Measurements from ENCODE around the gene IRAK4. TPM values are rescaled to one million over a fixed set of nuclear protein-coding genes. Genes with fewer than 3 reads are reported as not detected.

Gene IRAK4
- total RNA-seq, 3 donors from 2014 or later = 37.4 to 46.4 (median 38.7) TPM

DNA sequence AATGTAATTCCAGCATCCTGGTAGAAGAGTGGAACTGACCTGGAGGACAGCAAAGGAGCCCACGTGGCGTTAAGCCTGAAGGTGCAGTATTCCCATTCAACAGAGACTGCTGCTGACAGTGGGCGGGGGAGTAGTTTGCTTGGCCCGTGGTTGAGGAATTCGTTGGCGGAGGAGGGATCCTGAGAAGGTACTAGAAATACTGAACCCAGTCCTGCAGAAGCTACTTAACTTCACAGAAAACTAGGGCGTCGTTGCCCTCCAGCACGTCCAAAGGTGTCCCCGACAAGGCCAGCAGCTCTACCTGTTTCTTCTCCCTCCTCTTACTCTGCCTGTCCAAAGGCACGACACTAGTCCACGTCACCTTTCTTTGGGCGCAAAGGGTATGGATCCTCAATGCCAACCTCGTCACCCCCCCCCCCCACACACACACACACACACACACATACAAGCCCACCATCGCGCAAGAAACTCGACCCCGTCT lies 464 bp upstream of the IRAK4 start:
- no peaks in the 10 kb centered on the region for H3K27me3 ChIP-seq
- intact Hi-C loops (cut with DNase I; ENCODE audit: low total_unique reads) = no loop called here
- no peaks in the 10 kb centered on the region for H3K36me3 ChIP-seq
- peak; percentile 22 to 51 for DNase-seq (ENCODE audit: low spot score in 2 of 2)
- peak overlapping the region; percentile 65 to 82 (median 73) for H3K4me3 ChIP-seq
- H3K9me3 ChIP-seq = no peaks in the 10 kb centered on the region
- H3K27ac ChIP-seq = peak overlapping the region; percentile 88 to 95
- no peak for TF ChIP-seq POLR2A (IDR thresholded peaks at IDR 0.05)
- TF ChIP-seq, protein P1, sequence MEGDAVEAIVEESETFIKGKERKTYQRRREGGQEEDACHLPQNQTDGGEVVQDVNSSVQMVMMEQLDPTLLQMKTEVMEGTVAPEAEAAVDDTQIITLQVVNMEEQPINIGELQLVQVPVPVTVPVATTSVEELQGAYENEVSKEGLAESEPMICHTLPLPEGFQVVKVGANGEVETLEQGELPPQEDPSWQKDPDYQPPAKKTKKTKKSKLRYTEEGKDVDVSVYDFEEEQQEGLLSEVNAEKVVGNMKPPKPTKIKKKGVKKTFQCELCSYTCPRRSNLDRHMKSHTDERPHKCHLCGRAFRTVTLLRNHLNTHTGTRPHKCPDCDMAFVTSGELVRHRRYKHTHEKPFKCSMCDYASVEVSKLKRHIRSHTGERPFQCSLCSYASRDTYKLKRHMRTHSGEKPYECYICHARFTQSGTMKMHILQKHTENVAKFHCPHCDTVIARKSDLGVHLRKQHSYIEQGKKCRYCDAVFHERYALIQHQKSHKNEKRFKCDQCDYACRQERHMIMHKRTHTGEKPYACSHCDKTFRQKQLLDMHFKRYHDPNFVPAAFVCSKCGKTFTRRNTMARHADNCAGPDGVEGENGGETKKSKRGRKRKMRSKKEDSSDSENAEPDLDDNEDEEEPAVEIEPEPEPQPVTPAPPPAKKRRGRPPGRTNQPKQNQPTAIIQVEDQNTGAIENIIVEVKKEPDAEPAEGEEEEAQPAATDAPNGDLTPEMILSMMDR (IDR thresholded peaks at IDR 0.05) = no peak
- peaks cover 0 to 16% of the 10 kb centered on the region in 2 donors for H3K4me1 ChIP-seq

DNA sequence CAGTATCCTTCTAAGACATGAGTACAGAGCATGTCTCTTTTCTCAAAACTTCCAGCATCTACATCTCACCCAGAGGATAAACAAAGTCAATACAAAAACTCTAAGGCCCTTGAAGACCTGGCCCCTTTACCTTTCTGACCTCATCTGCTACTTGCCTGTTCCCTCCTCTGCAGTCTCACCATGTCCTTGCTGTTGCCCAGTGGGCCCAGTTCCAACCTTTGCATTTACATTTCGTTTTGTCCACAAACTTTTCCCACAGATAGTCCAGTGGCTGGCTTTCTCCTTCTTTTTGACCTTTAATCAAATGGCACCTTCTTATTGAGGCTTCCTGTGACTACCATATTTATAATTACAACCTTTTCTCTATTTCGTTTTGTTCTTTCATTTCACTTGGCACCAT lies 1.6 kb downstream of the IRAK4 start:
- Histone ChIP-seq H3K27ac (no peak overlapping the region), H3K9me3 (no peaks in the 10 kb centered on the region), H3K4me1 (peaks cover 0 to 16% of the 10 kb centered on the region in 2 donors), H3K36me3 (no peaks in the 10 kb centered on the region), H3K27me3 (no peaks in the 10 kb centered on the region), H3K4me3 (peak overlapping the region in 1 of 3 donors; percentile 82)
- TF ChIP-seq POLR2AphosphoS5 (IDR thresholded peaks at IDR 0.05) (no peak), POLR2A (IDR thresholded peaks at IDR 0.05) (no peak)
- TF ChIP-seq, protein P1 (IDR thresholded peaks at IDR 0.05) = no peak
- intact Hi-C loops (cut with DNase I; ENCODE audit: low total_unique reads) = no loop called here
- DNase-seq (ENCODE audit: low spot score in 2 of 2) = no peak

DNA sequence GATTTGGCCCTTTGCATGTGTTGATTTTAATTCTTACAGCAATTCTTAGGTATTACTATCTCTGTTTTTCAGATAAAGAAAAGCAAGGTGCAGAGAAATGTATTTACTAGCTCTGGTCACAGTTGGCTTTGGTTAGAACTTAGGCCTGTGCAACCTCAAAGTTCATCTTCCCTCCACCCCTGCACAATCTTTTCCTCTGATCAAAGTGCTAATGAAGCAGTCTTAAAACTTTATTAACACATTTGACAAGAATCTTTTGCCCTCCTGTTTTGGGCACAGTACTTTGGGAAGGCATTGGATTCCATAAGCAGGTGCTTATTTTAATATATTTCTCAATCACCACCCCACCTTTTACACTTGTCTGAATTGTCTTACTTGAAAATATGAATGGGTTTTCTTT lies 2.7 kb downstream of the IRAK4 start:
- Histone ChIP-seq H3K4me3 (no peak overlapping the region), H3K27me3 (no peaks in the 10 kb centered on the region), H3K4me1 (peaks cover 0 to 16% of the 10 kb centered on the region in 2 donors), H3K27ac (no peak overlapping the region), H3K9me3 (no peaks in the 10 kb centered on the region), H3K36me3 (no peaks in the 10 kb centered on the region)
- no peak for DNase-seq (ENCODE audit: low spot score in 2 of 2)
- TF ChIP-seq POLR2A (IDR thresholded peaks at IDR 0.05) (no peak), POLR2AphosphoS5 (IDR thresholded peaks at IDR 0.05) (no peak)
- TF ChIP-seq, protein P1 (IDR thresholded peaks at IDR 0.05) = no peak
- intact Hi-C loops (cut with DNase I; ENCODE audit: low total_unique reads) = no loop called here

DNA sequence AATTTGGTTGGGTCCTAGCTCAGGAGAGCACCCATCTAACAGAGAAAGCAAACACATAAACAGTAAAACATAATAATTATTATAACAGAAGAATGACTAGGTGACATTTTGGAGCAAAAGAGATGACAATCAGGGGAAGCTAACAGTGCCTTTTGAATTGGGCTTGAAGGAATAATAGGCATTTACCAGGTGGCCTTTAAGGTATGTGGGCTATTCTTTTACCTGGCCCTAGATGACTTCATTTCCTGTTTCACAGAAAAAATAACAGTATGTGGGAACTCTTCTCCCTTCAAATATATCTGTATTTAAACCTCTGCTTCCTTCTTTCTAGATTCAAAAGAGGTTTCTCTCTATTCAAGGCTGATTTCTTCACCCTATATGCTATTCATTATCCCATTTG lies 3.8 kb downstream of the IRAK4 start:
- Histone ChIP-seq H3K4me3 (no peak overlapping the region), H3K4me1 (peaks cover 0 to 13% of the 10 kb centered on the region in 2 donors), H3K27ac (no peak overlapping the region), H3K36me3 (no peaks in the 10 kb centered on the region), H3K9me3 (no peaks in the 10 kb centered on the region), H3K27me3 (no peaks in the 10 kb centered on the region)
- intact Hi-C loops (cut with DNase I; ENCODE audit: low total_unique reads) = no loop called here
- TF ChIP-seq, protein P1 (IDR thresholded peaks at IDR 0.05) = no peak
- TF ChIP-seq POLR2A (IDR thresholded peaks at IDR 0.05) (no peak), POLR2AphosphoS5 (IDR thresholded peaks at IDR 0.05) (no peak)
- no peak for DNase-seq (ENCODE audit: low spot score in 2 of 2)

DNA sequence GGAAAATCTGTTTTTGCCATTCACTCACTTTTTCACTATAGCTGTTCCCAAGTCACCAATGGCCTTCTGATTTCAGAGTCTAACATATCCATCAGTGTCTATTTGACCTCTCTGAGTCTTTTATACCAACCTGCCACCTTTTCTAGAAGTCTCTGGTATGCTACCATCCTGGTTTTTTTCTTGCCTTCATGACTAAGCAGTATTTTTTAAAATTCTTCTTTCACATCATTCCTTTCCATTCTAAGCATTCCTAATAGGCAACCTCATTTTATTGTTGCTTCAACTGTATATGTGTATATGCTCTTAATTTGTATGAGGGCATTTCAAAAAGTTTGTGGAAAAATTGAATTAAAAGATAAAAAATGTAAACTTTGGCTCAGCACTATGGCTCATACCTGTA lies 5.0 kb downstream of the IRAK4 start:
- H3K36me3 ChIP-seq = no peaks in the 10 kb centered on the region
- no peaks in the 10 kb centered on the region for H3K27me3 ChIP-seq
- intact Hi-C loops (cut with DNase I; ENCODE audit: low total_unique reads) = no loop called here
- DNase-seq (ENCODE audit: low spot score in 2 of 2) = no peak
- TF ChIP-seq POLR2AphosphoS5 (IDR thresholded peaks at IDR 0.05) (no peak), POLR2A (IDR thresholded peaks at IDR 0.05) (no peak)
- TF ChIP-seq, protein P1 (IDR thresholded peaks at IDR 0.05) = no peak
- peaks cover 0 to 8% of the 10 kb centered on the region in 2 donors for H3K4me1 ChIP-seq
- H3K27ac ChIP-seq = no peak overlapping the region
- no peaks in the 10 kb centered on the region for H3K9me3 ChIP-seq
- no peak overlapping the region for H3K4me3 ChIP-seq

Data from breast epithelium (tissue), 4 donors.